Endothelial cell of umbilical vein (primary cell): Measurements from ENCODE around the gene NID2.

ENCODE experiments used
- CTCF ChIP-seq, 2 donors: IDR thresholded peaks; 1 replicate in 1 of 2; 2 replicates in 1 of 2; pipeline ENCODE4 v1.5.1; 2011; ENCODE audit warnings: low read length in 2 of 2, mild to moderate bottlenecking in 2 of 2, moderate library complexity in 2 of 2, control low read depth in 1 of 2, inconsistent platforms in 1 of 2, low read depth in 1 of 2; ENCODE audit not compliant: insufficient read depth in 1 of 2; ENCODE audit errors: extremely low read depth in 1 of 2
- EZH2 ChIP-seq: IDR thresholded peaks from 2 replicates; pipeline ENCODE4 v1.6.1; 2012; ENCODE audit warnings: borderline replicate concordance, low read depth, mild to moderate bottlenecking, moderate library complexity, low read length, inconsistent platforms; ENCODE audit not compliant: severe bottlenecking
- MYC ChIP-seq: IDR thresholded peaks from one replicate; pipeline ENCODE4 v1.6.1; 2011; ENCODE audit warnings: mild to moderate bottlenecking, low read depth, low read length
- POLR2A ChIP-seq: IDR thresholded peaks from 2 replicates; pipeline ENCODE4 v1.6.1; 2012; ENCODE audit warnings: low read depth, mild to moderate bottlenecking, control low read depth, low read length
- POLR2AphosphoS5 ChIP-seq: IDR thresholded peaks from 2 replicates; pipeline ENCODE4 v1.6.1; 2012; ENCODE audit warnings: low read depth, mild to moderate bottlenecking, control low read depth, low read length, moderate library complexity; ENCODE audit not compliant: insufficient read depth

GRCh38 chr14:52005625-52006024 lies 63.2 kb downstream of the NID2 start:
- TF ChIP-seq POLR2AphosphoS5 (no peak), POLR2A (no peak), CTCF (IDR thresholded peaks at IDR 0.05; ENCODE audit: extremely low read depth in 1 of 2, insufficient read depth in 1 of 2, low read depth in 1 of 2, low read length in 2 of 2) (no peak), EZH2 (no peak), MYC (no peak)
